ENCODE data around the gene ZSCAN16.
"Not testable (repeated sequence)": the region's sequence is repeated elsewhere in the genome, so short reads cannot be mapped to it uniquely, and the experiment has no call there.

Gene ZSCAN16

DNA sequence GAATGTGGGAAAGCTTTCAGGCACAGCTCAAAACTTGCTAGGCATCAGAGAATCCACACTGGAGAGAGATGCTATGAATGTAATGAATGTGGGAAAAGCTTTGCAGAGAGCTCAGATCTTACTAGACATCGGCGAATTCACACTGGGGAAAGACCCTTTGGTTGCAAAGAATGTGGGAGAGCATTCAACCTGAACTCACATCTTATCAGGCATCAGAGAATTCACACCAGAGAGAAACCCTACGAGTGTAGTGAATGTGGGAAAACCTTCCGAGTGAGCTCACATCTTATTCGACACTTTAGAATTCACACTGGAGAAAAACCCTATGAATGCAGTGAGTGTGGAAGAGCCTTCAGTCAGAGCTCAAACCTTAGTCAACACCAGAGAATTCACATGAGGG is 35.4 kb upstream of the ZSCAN16 start:
- TF ChIP-seq, protein P1, sequence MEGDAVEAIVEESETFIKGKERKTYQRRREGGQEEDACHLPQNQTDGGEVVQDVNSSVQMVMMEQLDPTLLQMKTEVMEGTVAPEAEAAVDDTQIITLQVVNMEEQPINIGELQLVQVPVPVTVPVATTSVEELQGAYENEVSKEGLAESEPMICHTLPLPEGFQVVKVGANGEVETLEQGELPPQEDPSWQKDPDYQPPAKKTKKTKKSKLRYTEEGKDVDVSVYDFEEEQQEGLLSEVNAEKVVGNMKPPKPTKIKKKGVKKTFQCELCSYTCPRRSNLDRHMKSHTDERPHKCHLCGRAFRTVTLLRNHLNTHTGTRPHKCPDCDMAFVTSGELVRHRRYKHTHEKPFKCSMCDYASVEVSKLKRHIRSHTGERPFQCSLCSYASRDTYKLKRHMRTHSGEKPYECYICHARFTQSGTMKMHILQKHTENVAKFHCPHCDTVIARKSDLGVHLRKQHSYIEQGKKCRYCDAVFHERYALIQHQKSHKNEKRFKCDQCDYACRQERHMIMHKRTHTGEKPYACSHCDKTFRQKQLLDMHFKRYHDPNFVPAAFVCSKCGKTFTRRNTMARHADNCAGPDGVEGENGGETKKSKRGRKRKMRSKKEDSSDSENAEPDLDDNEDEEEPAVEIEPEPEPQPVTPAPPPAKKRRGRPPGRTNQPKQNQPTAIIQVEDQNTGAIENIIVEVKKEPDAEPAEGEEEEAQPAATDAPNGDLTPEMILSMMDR (IDR thresholded peaks at IDR 0.05; ENCODE audit: low read depth, low read length) = no peak
- no peak for DNase-seq (ENCODE audit: extremely low read depth, low read depth)

DNA sequence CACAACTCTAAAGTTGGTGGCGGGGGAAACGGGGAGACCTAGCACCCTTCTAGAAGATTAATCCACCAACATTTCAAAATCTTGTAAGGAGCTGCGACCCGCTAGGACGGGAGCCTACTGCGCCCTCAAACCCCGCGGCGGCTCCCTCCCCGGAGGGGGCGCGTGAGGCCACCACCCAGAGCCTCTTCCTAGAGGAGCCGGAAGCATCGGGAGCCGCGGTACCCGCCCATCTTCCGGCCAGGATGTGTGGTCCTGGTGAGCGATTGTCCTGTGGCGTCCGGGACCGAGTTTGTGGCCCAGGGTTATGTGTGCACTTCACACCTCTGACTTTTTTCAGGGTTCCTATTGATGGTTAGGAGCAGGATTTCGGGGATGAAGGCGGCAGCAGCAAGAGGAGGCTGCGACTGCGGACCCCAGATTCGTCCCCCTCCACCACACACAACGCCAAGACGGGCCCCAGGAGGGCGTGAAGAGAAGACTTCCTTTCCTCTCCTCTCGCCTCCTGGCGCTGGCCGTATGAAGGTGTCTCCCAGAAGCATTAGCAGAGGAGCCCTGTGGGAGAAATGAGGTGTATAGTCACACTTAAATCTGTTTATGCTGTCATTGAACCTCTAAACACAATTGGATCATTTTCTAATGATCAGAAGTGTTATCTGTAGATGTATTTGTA is 33.4 kb upstream of the ZSCAN16 start:
- no peak for DNase-seq (ENCODE audit: extremely low read depth, low read depth)
- TF ChIP-seq, protein P1 (IDR thresholded peaks at IDR 0.05; ENCODE audit: low read depth, low read length) = no peak

DNA sequence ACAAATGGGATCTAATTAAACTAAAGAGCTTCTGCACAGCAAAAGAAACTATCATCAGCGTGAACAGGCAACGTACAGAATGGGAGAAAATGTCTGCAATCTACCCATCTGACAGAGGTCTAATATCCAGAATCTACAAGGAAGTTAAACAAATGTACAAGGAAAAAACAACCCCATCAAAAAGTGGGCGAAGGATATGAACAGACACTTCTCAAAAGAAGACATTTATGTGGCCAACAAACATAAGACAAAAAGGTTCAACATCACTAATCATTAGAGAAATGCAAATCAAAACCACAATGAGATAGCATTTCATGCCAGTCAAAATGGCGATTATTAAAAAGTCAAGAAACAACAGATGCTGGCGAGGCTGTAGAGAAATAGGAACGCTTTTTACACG is 22.2 kb upstream of the ZSCAN16 start:
- DNase-seq (ENCODE audit: extremely low read depth, low read depth) = not testable (repeated sequence)

DNA sequence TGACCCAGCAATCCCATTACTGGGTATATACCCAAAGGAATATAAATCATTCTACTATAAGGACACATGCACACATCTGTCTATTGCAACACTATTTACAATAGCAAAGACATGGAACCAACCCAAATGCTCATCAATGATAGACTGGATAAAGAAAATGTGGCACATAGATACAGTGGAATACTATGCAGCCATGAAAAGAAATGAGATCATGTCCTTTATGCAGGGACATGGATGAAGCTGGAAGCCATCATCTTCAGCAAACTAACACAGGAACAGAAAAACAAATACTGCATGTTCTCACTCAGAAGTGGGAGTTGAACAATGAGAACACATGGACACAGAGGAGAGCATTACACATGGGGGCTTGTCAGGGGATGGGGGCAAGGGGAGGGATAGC is 21.7 kb upstream of the ZSCAN16 start:
- DNase-seq (ENCODE audit: extremely low read depth, low read depth) = not testable (repeated sequence)

DNA sequence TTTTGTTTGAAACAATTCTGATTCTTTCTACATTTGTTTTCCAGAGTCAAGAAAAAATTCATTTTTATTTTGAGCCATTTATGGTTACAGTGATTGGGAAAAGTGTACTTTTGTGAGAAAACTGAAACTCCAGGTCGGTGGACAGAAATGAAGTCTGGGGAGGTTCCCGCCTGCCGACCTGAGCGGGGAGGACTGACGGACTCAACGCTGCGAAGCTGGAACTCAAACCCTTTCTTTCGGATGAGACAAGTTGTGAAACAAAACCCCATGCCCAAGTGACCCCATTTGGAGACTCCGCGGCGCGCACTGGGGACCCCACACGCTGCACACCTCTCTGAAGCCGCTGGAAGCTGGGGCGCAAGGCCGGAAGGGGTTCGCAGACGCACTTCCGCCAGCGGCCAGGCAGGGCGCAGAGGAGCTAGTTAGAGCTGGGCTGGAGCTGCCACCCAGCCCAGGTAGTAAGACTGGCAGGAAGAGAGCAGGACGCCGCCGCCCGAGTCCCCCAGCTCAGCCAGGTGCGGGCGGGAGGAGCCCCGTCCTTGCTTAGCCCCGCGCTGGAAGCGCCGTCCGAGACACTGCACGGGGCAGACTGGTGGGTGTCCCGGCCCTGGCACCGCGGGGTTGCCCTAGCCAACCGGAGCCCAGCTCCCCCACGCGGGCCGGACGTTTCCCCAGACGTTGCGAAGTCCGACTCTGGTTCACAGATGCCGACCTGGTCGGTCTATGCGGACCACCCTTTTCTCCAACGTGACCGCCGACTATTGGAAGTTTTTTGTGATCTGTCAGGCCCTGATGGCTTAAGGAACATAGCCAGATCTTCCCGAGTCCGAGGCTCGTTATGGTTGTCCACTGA is 19.8 kb upstream of the ZSCAN16 start:
- TF ChIP-seq, protein P1 (IDR thresholded peaks at IDR 0.05; ENCODE audit: low read depth, low read length) = peak; percentile 64

DNA sequence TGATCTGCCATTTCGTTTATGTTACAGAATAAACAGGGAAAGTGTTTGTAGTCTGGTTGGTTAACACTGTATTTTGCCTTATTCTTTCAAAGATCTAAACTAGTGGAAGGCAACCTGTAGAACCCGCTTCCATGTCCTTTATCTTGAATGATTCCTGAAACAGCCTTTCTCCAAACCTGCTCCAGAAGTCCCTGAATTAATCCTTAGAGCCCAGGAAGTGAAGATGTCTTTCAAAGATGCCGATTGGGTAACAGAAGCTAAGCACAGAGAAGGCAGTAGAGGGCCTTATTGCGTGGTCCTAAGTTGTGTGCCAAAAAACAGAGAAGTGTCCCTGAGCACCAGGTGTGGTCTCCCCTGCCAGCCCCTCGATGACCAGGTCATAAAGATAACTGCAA is 19.2 kb upstream of the ZSCAN16 start:
- TF ChIP-seq, protein P1 (IDR thresholded peaks at IDR 0.05; ENCODE audit: low read depth, low read length) = no peak
- DNase-seq (ENCODE audit: extremely low read depth, low read depth) = no peak

More for the DNA sequence above, 19.8 kb upstream of the ZSCAN16 start:
- peak; percentile 44 for DNase-seq (ENCODE audit: extremely low read depth, low read depth)

DNA sequence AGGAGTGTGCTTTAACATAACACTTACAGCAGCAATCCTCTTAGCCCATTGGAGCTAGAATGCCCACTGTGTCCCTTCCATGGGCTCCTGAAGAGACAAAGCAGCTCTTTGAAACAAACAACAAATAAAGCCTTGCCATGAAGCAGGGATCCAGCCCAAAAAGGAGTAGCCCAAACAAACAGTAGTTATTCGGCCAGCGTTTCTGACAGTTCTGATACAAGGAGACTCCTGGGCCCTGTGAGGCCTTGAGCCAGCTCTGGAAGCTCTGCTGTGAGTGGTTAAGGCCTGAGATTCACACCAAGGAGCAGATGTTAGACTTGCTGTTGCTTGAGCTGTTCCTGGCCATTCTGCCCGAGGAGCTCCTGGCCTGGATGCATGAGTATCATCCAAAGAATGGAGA is 16.9 kb upstream of the ZSCAN16 start:
- DNase-seq (ENCODE audit: extremely low read depth, low read depth) = no peak
- TF ChIP-seq, protein P1 (IDR thresholded peaks at IDR 0.05; ENCODE audit: low read depth, low read length) = no peak

DNA sequence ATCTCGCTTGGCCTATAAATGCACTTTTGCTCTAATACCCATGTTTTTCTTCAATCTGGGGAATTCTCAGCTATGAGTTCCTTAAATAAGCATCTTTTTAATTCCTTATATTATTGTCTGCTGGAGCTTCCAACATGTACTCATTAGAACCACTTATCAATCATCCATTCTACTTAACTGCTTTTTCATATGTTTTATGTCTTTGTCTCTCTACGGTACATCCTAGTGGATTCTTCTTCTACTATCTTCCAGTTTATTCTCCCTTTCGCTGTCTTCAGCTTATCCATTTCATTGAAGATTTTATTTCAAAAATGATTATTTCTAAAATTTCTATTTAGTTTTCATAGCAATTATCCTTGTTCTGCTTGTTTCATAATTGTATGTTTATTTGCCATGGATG is 12.4 kb upstream of the ZSCAN16 start:
- TF ChIP-seq, protein P1 (IDR thresholded peaks at IDR 0.05; ENCODE audit: low read depth, low read length) = no peak
- DNase-seq (ENCODE audit: extremely low read depth, low read depth) = no peak
